Esophagus squamous epithelium (tissue), 5 donors: Measurements from ENCODE around the gene GMCL2. TPM values are rescaled to one million over a fixed set of nuclear protein-coding genes. Genes with fewer than 3 reads are reported as not detected.

ENCODE experiments used
- DNase-seq: peaks from one replicate; lab custom pipeline; 2025; lab: John Stamatoyannopoulos, UW
- H3K27ac ChIP-seq, 4 donors: fragments of 200-600 bp; sonication (generic); one replicate each; pipeline ENCODE4 v1.5.1; 2016 to 2019; ENCODE audit warnings: mild to moderate bottlenecking in 1 of 4
- H3K27me3 ChIP-seq, 4 donors: fragments of 200-600 bp; sonication (generic); 1 replicate in 3 of 4; 2 replicates in 1 of 4; pipeline versions ENCODE4 v1.5.1 to v1.6.0; 2017 to 2021; ENCODE audit warnings: antibody characterized with exemption in 1 of 4
- H3K36me3 ChIP-seq, 3 donors: fragments of 200-600 bp; sonication (generic); one replicate each; pipeline ENCODE4 v1.5.1; 2016 to 2019
- H3K4me1 ChIP-seq, 3 donors: fragments of 200-600 bp; sonication (generic); one replicate each; pipeline ENCODE4 v1.5.1; 2017 to 2019
- H3K4me3 ChIP-seq, 4 donors: fragments of 200-600 bp; sonication (generic); 1 replicate in 3 of 4; 2 replicates in 1 of 4; pipeline ENCODE4 v1.5.1; 2016 to 2019; ENCODE audit warnings: mild to moderate bottlenecking in 2 of 4, moderate library complexity in 1 of 4
- H3K9me3 ChIP-seq, 3 donors: fragments of 200-600 bp; sonication (generic); one replicate each; pipeline ENCODE4 v1.5.1; 2016 to 2019
- CTCF ChIP-seq, 6 experiments: fragments of 450-650 bp in 4 of 6; fragments of 200-600 bp in 2 of 6; sonication (generic) in 2 of 6; IDR thresholded peaks; one replicate each; pipeline ENCODE4 v1.5.1; 2016 to 2019; ENCODE audit warnings: antibody characterized with exemption in 6 of 6, mild to moderate bottlenecking in 4 of 6, moderate library complexity in 4 of 6
- POLR2A ChIP-seq, 4 donors: fragments of 450-650 bp; IDR thresholded peaks; one replicate each; pipeline ENCODE4 v1.6.1; 2017; ENCODE audit warnings: antibody characterized with exemption in 4 of 4, mild to moderate bottlenecking in 4 of 4, moderate library complexity in 3 of 4
- WGBS, 2 donors: methylation state at CpG; one replicate each; pipeline ENCODE4 v1.1.5; 2018; 5-methylcytosine and 5-hydroxymethylcytosine counted together
- intact Hi-C: fragments of 100-400 bp; cut with DNase I; formaldehyde crosslinking; loops from one replicate; pipeline ENCODE4 v1.15.0; 2022
- total RNA-seq, 4 donors: library from RNA; depleted of rRNA; stranded (reverse); fragments of >200 nt; gene quantifications; one replicate each; pipeline ENCODE4 v1.1.0, GENCODE V29; 2016
- donor health status: DM: yes; HTN: yes; CAD: no.

Gene GMCL2
- total RNA-seq, 4 donors from 2014 or later = not detected

- peaks cover 1 to 29% (median 3%) of the 10 kb centered on the region in 3 donors for H3K4me1 ChIP-seq
- 62 to 75% methylated on average over 3 to 4 of the region's 4 CpGs for WGBS, 2 donors
- H3K27ac ChIP-seq = no peak overlapping the region
- no peaks in the 10 kb centered on the region for H3K27me3 ChIP-seq
- peaks cover 69 to 100% (median 72%) of the 10 kb centered on the region in 3 donors for H3K36me3 ChIP-seq
- DNase-seq = no peak
- intact Hi-C loops = no loop called here
- no peaks in the 10 kb centered on the region for H3K9me3 ChIP-seq
- no peak for TF ChIP-seq POLR2A (IDR thresholded peaks at IDR 0.05)
- no peak overlapping the region for H3K4me3 ChIP-seq
These were observed 25.9 kb upstream of the GMCL2 start for GRCh38 chr5:178213003-178213461.

- no peak overlapping the region for H3K27ac ChIP-seq
- H3K9me3 ChIP-seq = no peaks in the 10 kb centered on the region
- no peaks in the 10 kb centered on the region for H3K27me3 ChIP-seq
- DNase-seq = no peak
- peaks cover 3 to 35% (median 7%) of the 10 kb centered on the region in 3 donors for H3K4me1 ChIP-seq
- H3K4me3 ChIP-seq = no peak overlapping the region
- no peak for TF ChIP-seq CTCF (IDR thresholded peaks at IDR 0.05)
- TF ChIP-seq POLR2A (IDR thresholded peaks at IDR 0.05) = no peak
- peaks cover 69 to 100% (median 72%) of the 10 kb centered on the region in 3 donors for H3K36me3 ChIP-seq
- WGBS, 2 donors = 76 to 92% methylated on average over 3 of the region's 3 CpGs
- intact Hi-C loops = no loop called here
These were observed 25.3 kb upstream of the GMCL2 start for GRCh38 chr5:178212241-178213002.

GRCh38 chr5:178211095-178212048 is 24.2 kb upstream of the GMCL2 start:
- Histone ChIP-seq H3K27ac (no peak overlapping the region), H3K4me3 (no peak overlapping the region), H3K9me3 (no peaks in the 10 kb centered on the region), H3K27me3 (no peaks in the 10 kb centered on the region), H3K36me3 (peaks cover 62 to 100% (median 81%) of the 10 kb centered on the region in 3 donors), H3K4me1 (peaks cover 13 to 46% (median 18%) of the 10 kb centered on the region in 3 donors)
- WGBS, 2 donors = 58 to 59% methylated on average over 5 to 8 of the region's 8 CpGs
- TF ChIP-seq CTCF (IDR thresholded peaks at IDR 0.05) (no peak), POLR2A (IDR thresholded peaks at IDR 0.05) (no peak)
- DNase-seq = no peak
- intact Hi-C loops = no loop called here

GRCh38 chr5:178210686-178211085 is 23.5 kb upstream of the GMCL2 start:
- intact Hi-C loops = no loop called here
- no peak overlapping the region for H3K4me3 ChIP-seq

More at GRCh38 chr5:178210686-178211085, 23.5 kb upstream of the GMCL2 start:
- peaks cover 20 to 49% (median 25%) of the 10 kb centered on the region in 3 donors for H3K4me1 ChIP-seq
- DNase-seq = no peak
- H3K9me3 ChIP-seq = no peaks in the 10 kb centered on the region
- no peaks in the 10 kb centered on the region for H3K27me3 ChIP-seq
- TF ChIP-seq POLR2A (IDR thresholded peaks at IDR 0.05) = no peak
- no peak for TF ChIP-seq CTCF (IDR thresholded peaks at IDR 0.05)
- WGBS, 2 donors = 88% methylated on average over 5 of the region's 5 CpGs
- H3K27ac ChIP-seq = no peak overlapping the region
- peaks cover 57 to 93% (median 76%) of the 10 kb centered on the region in 3 donors for H3K36me3 ChIP-seq
